Stomach (tissue), 9 donors: ENCODE measurements around the gene KCTD12. TPM values are rescaled to one million over a fixed set of nuclear protein-coding genes. Genes with fewer than 3 reads are reported as not detected.

ENCODE experiments used
- DNase-seq, 2 donors: peaks; one replicate each; pipeline versions ENCODE4 v3.0.0 to v3.0.0-alpha.2; 2013 to 2019
- H3K27ac ChIP-seq, 5 donors: fragments of 200-600 bp in 4 of 5; sonication (generic) in 4 of 5; one replicate each; pipeline ENCODE4 v1.5.1; 2013 to 2019; ENCODE audit warnings: mild to moderate bottlenecking in 1 of 5, moderate library complexity in 1 of 5
- H3K27me3 ChIP-seq, 3 donors: fragments of 200-600 bp; sonication (generic); one replicate each; pipeline ENCODE4 v1.5.1; 2017 to 2019; ENCODE audit warnings: mixed run types in 1 of 3
- H3K36me3 ChIP-seq, 4 donors: fragments of 200-600 bp; sonication (generic); 1 replicate in 3 of 4; 2 replicates in 1 of 4; pipeline ENCODE4 v1.5.1; 2016 to 2019
- H3K4me1 ChIP-seq, 4 donors: fragments of 200-600 bp; sonication (generic); one replicate each; pipeline ENCODE4 v1.5.1; 2016 to 2019
- H3K4me3 ChIP-seq, 4 donors: fragments of 200-600 bp; sonication (generic) in 3 of 4; one replicate each; pipeline ENCODE4 v1.5.1; 2016 to 2019; ENCODE audit warnings: mild to moderate bottlenecking in 1 of 4
- H3K9me3 ChIP-seq, 4 donors: fragments of 200-600 bp; sonication (generic); one replicate each; pipeline ENCODE4 v1.5.1; 2016 to 2019
- EP300 ChIP-seq: sonication (generic); formaldehyde crosslinking; IDR thresholded peaks from one replicate; pipeline ENCODE4 v1.6.1; 2017; ENCODE audit warnings: antibody characterized with exemption
- POLR2A ChIP-seq, 4 donors: fragments of 450-650 bp; IDR thresholded peaks; one replicate each; pipeline ENCODE4 v1.6.1; 2016; ENCODE audit warnings: antibody characterized with exemption in 4 of 4, control low read depth in 2 of 4, mild to moderate bottlenecking in 1 of 4, moderate library complexity in 1 of 4
- POLR2AphosphoS5 ChIP-seq, 3 donors: sonication (generic); formaldehyde crosslinking; IDR thresholded peaks; one replicate each; pipeline ENCODE4 v1.6.1; 2016; ENCODE audit warnings: antibody characterized with exemption in 3 of 3
- WGBS, 5 donors: extraction: QIAGEN DNeasy Blood & Tissue Kit in 3 of 5; methylation state at CpG; one replicate each; pipeline versions ENCODE4 v1.1.5 to v1.1.7; 2013 to 2018; 5-methylcytosine and 5-hydroxymethylcytosine counted together
- intact Hi-C: fragments of 100-400 bp; cut with DNase I; formaldehyde crosslinking; loops from one replicate; pipeline ENCODE4 v1.15.1; 2023; ENCODE audit warnings: low total_unique reads
- polyA plus RNA-seq, 3 donors: library from polyadenylated mRNA; stranded (reverse); fragments of 200-250 nt; gene quantifications; one replicate each; pipeline ENCODE4 v1.2.3, GENCODE V29; 2013
- total RNA-seq, 5 donors: library from RNA; depleted of rRNA; stranded (reverse); fragments of >200 nt; gene quantifications; one replicate each; pipeline versions ENCODE4 v1.1.0 to v1.2.3, GENCODE V29; 2014 to 2016
- TF ChIP-seq, protein P1 (sequence below), 7 experiments: fragments of 450-650 bp in 4 of 7; fragments of 200-600 bp in 3 of 7; sonication (generic) in 3 of 7; IDR thresholded peaks; one replicate each; pipeline ENCODE4 v1.5.1; 2016 to 2019; ENCODE audit warnings: antibody characterized with exemption in 7 of 7, control low read depth in 2 of 7, mild to moderate bottlenecking in 1 of 7
- donor health status: healthy with polysubstance abuse.
- donor health status: Bipolar disorder and iron deficiency.
- donor health status: healthy.

The KCTD12 gene
- total and polyA plus RNA-seq, 8 donors, result 9.5 to 115 (median 28.4) TPM

DNA sequence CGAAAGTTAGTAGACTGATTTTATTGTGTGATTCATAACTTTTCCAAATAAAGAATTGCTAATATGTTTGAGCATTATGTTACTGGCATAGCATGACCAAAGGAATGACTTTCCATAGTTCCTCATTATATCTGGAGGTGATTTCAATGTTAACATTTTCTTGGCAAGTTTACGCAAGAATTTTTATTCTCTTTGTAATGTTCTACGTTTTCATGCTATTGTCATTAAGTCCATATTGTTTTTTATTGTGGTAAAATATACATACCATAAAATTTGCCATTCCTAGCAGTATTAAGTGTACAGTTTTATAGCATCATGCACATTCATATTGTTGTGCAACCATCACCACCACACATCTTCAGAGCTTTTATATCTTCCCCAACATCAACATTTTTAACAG, 14.8 kb downstream of the KCTD12 start:
- no peak overlapping the region for H3K27ac ChIP-seq
- no peak overlapping the region for H3K4me3 ChIP-seq
- H3K4me1 ChIP-seq, result no peaks in the 10 kb centered on the region
- H3K9me3 ChIP-seq, result no peaks in the 10 kb centered on the region
- H3K27me3 ChIP-seq, result no peaks in the 10 kb centered on the region
- WGBS, 5 donors, result 83 to 91% (median 87%) methylated on average over 3 of the region's 3 CpGs
- intact Hi-C loops, result no loop called here
- no peak for DNase-seq
- no peak for TF ChIP-seq POLR2A (IDR thresholded peaks at IDR 0.05)
- TF ChIP-seq, protein P1, sequence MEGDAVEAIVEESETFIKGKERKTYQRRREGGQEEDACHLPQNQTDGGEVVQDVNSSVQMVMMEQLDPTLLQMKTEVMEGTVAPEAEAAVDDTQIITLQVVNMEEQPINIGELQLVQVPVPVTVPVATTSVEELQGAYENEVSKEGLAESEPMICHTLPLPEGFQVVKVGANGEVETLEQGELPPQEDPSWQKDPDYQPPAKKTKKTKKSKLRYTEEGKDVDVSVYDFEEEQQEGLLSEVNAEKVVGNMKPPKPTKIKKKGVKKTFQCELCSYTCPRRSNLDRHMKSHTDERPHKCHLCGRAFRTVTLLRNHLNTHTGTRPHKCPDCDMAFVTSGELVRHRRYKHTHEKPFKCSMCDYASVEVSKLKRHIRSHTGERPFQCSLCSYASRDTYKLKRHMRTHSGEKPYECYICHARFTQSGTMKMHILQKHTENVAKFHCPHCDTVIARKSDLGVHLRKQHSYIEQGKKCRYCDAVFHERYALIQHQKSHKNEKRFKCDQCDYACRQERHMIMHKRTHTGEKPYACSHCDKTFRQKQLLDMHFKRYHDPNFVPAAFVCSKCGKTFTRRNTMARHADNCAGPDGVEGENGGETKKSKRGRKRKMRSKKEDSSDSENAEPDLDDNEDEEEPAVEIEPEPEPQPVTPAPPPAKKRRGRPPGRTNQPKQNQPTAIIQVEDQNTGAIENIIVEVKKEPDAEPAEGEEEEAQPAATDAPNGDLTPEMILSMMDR (IDR thresholded peaks at IDR 0.05), result no peak
- TF ChIP-seq EP300, result no peak
- H3K36me3 ChIP-seq, result no peaks in the 10 kb centered on the region

GRCh38 chr13:76868371-76868770, 17.8 kb downstream of the KCTD12 start:
- peak in 1 of 2 donors; percentile 34 for DNase-seq
- no peaks in the 10 kb centered on the region for H3K36me3 ChIP-seq
- H3K9me3 ChIP-seq, result no peaks in the 10 kb centered on the region
- H3K4me3 ChIP-seq, result no peak overlapping the region
- H3K27ac ChIP-seq, result no peak overlapping the region
- no peaks in the 10 kb centered on the region for H3K4me1 ChIP-seq
- TF ChIP-seq EP300 (no peak), POLR2A (IDR thresholded peaks at IDR 0.05) (no peak), POLR2AphosphoS5 (IDR thresholded peaks at IDR 0.05) (no peak)
- TF ChIP-seq, protein P1 (IDR thresholded peaks at IDR 0.05), result no peak
- H3K27me3 ChIP-seq, result no peaks in the 10 kb centered on the region
- intact Hi-C loops, result no loop called here

DNA sequence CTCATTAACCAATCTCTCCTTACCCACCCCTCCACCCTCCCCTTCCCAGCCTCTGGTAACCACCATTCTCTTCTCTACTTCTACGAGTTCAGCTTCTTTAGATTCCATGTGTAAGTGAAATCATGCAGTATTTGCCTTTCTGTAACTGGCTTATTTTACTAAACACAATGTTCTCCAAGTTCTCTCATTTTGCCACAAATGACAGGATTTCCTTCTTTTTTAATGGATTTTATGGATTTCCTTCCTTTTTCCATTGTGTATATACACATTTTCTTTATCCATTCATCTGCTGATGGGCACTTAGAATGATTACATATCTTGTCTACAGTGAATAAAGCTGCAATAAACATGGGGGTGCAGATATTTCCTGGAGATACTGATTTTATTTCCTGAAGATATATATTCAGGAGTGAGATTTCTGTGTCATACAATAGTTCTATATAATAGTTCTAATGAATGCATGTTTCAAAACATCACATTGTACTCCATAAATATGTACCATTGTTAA, 20.2 kb downstream of the KCTD12 start:
- no peaks in the 10 kb centered on the region for H3K9me3 ChIP-seq
- 55 to 75% (median 64%) methylated on average over 1 of the region's 1 CpG for WGBS, 5 donors
- intact Hi-C loops, result no loop called here
- no peaks in the 10 kb centered on the region for H3K27me3 ChIP-seq
- H3K36me3 ChIP-seq, result no peaks in the 10 kb centered on the region
- no peak for TF ChIP-seq POLR2AphosphoS5 (IDR thresholded peaks at IDR 0.05)
- TF ChIP-seq, protein P1 (IDR thresholded peaks at IDR 0.05), result no peak
- TF ChIP-seq EP300, result no peak
- TF ChIP-seq POLR2A (IDR thresholded peaks at IDR 0.05), result no peak
- no peaks in the 10 kb centered on the region for H3K4me1 ChIP-seq
- no peak overlapping the region for H3K27ac ChIP-seq
- H3K4me3 ChIP-seq, result no peak overlapping the region
- no peak for DNase-seq

- 70 to 78% (median 73%) methylated on average over 4 of the region's 4 CpGs for WGBS, 5 donors
- Histone ChIP-seq H3K27me3 (no peaks in the 10 kb centered on the region), H3K4me3 (no peak overlapping the region), H3K36me3 (no peaks in the 10 kb centered on the region), H3K4me1 (no peaks in the 10 kb centered on the region), H3K9me3 (no peaks in the 10 kb centered on the region), H3K27ac (no peak overlapping the region)
- intact Hi-C loops, result no loop called here
- no peak for DNase-seq
- TF ChIP-seq POLR2A (IDR thresholded peaks at IDR 0.05), result no peak
- TF ChIP-seq, protein P1 (IDR thresholded peaks at IDR 0.05), result no peak
- no peak for TF ChIP-seq POLR2AphosphoS5 (IDR thresholded peaks at IDR 0.05)
- TF ChIP-seq EP300, result no peak
These were observed 21.1 kb downstream of the KCTD12 start for GRCh38 chr13:76865109-76865508.
